GM19099 (cell line): ENCODE results near the gene FALEC.

Experiments used
- POLR2A ChIP-seq: IDR thresholded peaks from 3 replicates; pipeline ENCODE4 v1.6.1; 2011; ENCODE audit warnings: low read depth; ENCODE audit not compliant: insufficient read length; ENCODE audit errors: extremely low read depth

FALEC gene

DNA sequence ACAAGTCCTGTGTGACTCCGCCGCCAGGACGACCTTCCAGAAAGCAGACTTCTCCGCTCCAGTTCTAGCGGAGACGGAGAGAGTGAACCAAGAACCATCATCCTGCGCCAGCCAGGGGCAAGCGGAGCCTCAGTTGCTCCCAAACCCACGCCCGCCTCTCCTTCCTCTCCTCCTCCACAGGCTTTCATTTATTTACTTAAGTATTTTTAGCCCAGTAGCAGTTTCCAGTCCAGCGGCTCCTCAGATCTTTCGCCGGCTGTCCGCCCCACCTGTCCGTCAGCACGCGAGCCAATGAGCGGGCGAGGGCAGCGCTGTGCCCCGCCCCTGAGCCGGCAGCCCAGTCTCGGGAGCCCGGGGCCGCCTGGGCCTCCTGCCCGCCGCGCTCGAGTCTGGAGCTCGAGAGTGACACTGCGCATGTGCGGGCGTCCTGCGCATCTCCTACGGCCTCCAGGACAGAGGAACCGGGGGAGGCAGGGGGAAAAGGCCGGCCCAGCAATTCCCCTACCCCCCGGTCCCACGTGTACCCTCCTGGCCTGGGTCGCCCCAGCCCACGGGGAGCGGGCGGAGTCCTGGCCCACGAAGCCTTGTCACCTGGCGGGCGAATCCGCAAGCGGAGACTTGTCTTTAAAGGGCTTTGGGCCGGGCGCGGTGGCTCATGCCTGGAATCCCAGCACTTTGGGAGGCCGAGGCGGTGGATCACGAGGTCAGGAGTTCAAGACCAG is at the start of gene FALEC:
Gene FALEC (plus strand): TSS at position 425 of the 722 bp plus-strand sequence.
- peak; percentile 53 for TF ChIP-seq POLR2A

DNA sequence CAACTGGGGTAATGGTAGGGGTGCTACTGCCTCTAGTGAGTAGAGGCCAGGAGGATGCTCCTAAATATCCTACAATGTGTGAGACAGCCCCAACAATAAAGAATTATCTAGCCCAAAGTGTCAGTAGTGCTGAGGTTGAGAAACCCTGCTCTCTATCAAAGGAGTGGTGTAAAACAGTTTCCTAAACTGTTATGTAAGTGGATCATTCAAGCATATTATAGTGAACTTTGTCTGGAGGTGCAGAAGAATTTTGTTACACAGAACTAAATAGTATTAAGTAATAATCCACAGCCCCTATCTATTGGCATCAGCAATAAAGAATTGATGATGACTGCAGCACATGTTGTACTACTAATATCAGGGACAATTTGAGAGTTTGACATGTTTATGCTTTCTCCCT is 48.6 kb upstream of the FALEC start:
- TF ChIP-seq POLR2A = no peak

- no peak for TF ChIP-seq POLR2A
Observed at GRCh38 chr1:150469291-150469690, 46.3 kb upstream of the FALEC start.

DNA sequence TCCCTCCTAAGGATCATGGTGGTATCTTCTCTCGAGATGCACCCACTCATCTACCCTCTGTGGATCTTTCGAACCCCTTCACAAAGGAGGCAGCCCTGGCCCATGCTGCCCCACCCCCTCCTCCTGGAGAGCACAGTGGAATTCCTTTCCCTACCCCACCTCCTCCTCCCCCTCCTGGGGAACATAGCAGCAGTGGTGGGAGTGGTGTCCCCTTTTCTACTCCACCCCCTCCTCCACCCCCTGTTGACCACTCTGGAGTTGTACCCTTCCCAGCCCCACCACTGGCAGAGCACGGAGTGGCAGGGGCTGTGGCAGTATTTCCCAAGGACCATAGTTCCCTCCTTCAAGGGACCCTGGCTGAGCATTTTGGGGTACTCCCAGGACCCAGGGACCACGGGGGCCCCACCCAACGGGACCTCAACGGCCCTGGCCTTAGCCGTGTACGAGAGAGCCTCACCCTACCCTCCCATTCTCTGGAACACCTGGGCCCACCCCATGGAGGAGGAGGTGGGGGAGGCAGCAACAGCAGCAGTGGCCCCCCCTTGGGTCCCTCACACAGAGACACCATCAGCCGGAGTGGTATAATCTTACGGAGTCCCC is 42.9 kb upstream of the FALEC start:
- no peak for TF ChIP-seq POLR2A

DNA sequence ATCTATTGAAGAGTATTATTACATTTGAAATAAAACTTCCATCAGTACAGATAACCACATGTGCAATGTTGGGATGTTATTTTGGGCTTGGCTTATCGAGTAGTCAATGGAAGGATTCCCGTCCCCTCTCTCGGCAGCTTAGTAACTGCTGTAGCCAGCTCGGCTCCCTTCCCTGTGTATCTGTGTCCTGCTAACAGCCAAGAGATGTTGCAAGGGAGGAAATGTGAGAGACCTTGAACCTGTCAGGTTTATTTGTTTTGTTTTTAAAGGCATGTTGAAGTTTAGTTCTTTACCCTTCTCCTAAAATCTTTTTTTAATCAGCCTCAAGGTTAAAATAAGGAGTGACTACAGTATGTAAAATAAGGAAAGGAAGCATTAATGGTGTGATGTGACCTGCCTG is 41.9 kb upstream of the FALEC start:
- no peak for TF ChIP-seq POLR2A

- TF ChIP-seq POLR2A = no peak
Observed at GRCh38 chr1:150474869-150475268, 40.7 kb upstream of the FALEC start.

- no peak for TF ChIP-seq POLR2A
Observed at GRCh38 chr1:150476754-150477153, 38.8 kb upstream of the FALEC start.

- TF ChIP-seq POLR2A = no peak
Observed at GRCh38 chr1:150477320-150477719, 38.2 kb upstream of the FALEC start.

- TF ChIP-seq POLR2A = no peak
Observed at GRCh38 chr1:150477733-150478132, 37.8 kb upstream of the FALEC start.

GRCh38 chr1:150479370-150479769 is 36.2 kb upstream of the FALEC start:
- no peak for TF ChIP-seq POLR2A

- no peak for TF ChIP-seq POLR2A
Observed at GRCh38 chr1:150479927-150480352, 35.6 kb upstream of the FALEC start.

DNA sequence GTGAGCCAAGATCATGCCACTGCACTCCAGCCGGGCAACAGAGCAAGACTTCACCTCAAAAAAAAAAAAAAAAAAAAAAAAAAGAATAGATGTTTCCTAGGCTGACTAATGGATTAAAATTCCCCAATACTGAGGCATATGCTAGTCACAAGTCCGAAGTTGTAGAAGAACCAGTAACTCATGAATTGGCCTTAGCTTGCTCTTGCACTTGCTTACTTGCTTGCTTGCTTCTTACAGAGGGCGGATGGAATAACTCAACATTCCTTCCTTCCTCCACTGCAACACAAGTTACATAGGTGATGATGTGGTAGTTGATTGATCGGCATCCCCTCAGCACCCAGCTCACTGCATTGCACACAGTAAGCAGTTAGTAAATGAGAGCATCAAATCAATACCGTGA is 31.1 kb upstream of the FALEC start:
- no peak for TF ChIP-seq POLR2A

GRCh38 chr1:150484861-150485260 is 30.7 kb upstream of the FALEC start:
- no peak for TF ChIP-seq POLR2A

- peak; percentile 90 for TF ChIP-seq POLR2A
Observed at GRCh38 chr1:150486966-150487762, 28.4 kb upstream of the FALEC start, which contains the start of gene TARS2. TARS2 (plus strand) TSS chr1:150487419; CDS start chr1:150487451, 32 bp downstream.

DNA sequence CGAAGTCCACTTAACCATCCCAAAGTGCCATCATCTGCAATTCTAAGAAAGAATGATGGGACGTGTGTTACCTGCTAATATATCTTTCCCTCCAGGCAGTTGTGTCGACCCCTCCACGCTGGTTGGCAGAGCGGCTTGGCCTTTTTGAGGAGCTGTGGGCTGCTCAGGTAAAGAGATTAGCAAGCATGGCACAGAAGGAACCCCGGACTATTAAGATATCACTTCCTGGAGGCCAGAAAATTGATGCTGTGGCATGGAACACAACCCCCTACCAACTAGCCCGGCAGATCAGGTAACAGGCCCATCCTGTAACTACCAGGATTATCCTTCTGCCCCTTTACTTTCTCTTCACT is 27.8 kb upstream of the FALEC start:
- TF ChIP-seq POLR2A = no peak

DNA sequence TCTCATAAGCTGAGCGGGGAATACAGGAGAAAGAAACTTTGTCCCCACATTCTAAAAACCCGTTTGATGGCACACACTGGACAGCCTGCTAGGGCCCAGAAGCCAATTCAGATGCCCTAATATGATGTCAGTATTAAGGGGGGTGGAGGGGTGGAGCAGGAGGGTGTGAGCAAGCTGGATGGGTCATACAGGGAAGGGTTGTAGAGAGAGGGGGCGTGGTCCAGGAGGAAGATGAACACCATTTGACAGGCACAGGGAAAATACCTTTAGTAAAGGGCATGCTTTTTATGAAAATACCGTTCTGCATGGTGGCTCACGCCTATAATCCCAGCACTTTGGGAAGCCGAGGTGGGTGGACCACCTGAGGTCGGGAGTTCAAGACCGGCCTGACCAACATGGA is 22.4 kb upstream of the FALEC start:
- TF ChIP-seq POLR2A = no peak

DNA sequence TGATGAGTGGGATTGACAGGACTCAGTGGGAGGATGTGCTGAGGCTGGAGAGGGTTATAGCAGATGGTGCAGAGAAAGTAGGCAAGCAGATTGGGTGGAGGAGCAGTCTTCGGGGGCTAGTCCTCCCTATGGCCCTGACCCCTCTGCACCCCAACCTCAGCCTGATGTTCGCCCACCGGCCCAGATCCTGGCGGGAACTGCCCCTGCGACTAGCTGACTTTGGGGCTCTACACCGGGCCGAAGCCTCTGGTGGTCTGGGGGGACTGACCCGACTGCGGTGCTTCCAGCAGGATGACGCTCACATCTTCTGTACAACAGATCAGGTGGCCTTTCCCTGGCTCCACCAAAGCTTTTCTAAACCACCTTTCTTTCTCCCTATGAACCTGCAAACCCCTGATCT is 17.2 kb upstream of the FALEC start:
- no peak for TF ChIP-seq POLR2A

DNA sequence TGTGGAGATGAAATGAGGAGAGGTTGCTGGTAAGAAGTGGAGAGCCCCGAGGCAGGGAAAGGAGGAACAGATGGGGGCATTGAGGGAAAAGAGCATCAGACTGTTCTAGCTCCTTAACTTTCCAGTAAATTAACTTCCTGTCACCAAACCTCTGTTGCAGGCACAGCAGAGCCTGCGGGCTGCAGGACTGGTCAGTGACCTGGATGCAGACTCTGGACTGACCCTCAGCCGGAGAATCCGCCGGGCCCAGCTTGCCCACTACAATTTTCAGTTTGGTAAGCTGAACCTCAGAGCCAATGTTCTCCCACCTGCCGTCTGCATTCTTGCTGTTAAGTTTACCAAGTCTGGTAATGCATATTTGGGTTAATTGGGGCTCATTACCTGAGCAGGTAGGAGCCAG is 10.1 kb upstream of the FALEC start:
- TF ChIP-seq POLR2A = no peak
